Liver (tissue), 9 donors: Measurements from ENCODE around the gene BNC2. TPM values are rescaled to one million over a fixed set of nuclear protein-coding genes. Genes with fewer than 3 reads are reported as not detected.

Source experiments
- DNase-seq: peaks from one replicate; pipeline ENCODE4 v3.0.0-alpha.2; 2017; ENCODE audit warnings: low spot score
- H3K27ac ChIP-seq, 2 donors: one replicate each; pipeline ENCODE4 v1.7.0; 2013; ENCODE audit warnings: inconsistent platforms in 2 of 2, low read length in 2 of 2, control low read depth in 1 of 2, low read depth in 1 of 2, mild to moderate bottlenecking in 1 of 2
- H3K27me3 ChIP-seq, 4 donors: one replicate each; pipeline versions ENCODE4 v1.6.1 to v1.7.0; 2013; ENCODE audit warnings: low read length in 3 of 4, inconsistent platforms in 1 of 4, mild to moderate bottlenecking in 1 of 4, moderate library complexity in 1 of 4; ENCODE audit not compliant: control insufficient read depth in 4 of 4, insufficient read depth in 4 of 4
- H3K36me3 ChIP-seq, 4 donors: one replicate each; pipeline versions ENCODE4 v1.6.1 to v1.7.0; 2013; ENCODE audit warnings: low read length in 3 of 4, mild to moderate bottlenecking in 3 of 4, low read depth in 1 of 4, moderate library complexity in 1 of 4; ENCODE audit not compliant: control insufficient read depth in 4 of 4, insufficient read depth in 3 of 4
- H3K4me1 ChIP-seq, 4 donors: one replicate each; pipeline versions ENCODE4 v1.6.1 to v1.7.0; 2013; ENCODE audit warnings: low read length in 3 of 4, mild to moderate bottlenecking in 3 of 4, moderate library complexity in 1 of 4; ENCODE audit not compliant: control insufficient read depth in 4 of 4, insufficient read depth in 4 of 4
- H3K4me3 ChIP-seq, 3 donors: one replicate each; pipeline versions ENCODE4 v1.6.1 to v1.7.0; 2013; ENCODE audit warnings: low read length in 3 of 3, control low read depth in 1 of 3, low read depth in 1 of 3, mild to moderate bottlenecking in 1 of 3
- H3K9ac ChIP-seq, 2 donors: one replicate each; pipeline ENCODE4 v1.7.0; 2013; ENCODE audit warnings: low read length in 2 of 2, mild to moderate bottlenecking in 2 of 2, moderate library complexity in 2 of 2, control low read depth in 1 of 2, low read depth in 1 of 2
- H3K9me3 ChIP-seq, 4 donors: one replicate each; pipeline versions ENCODE4 v1.6.1 to v1.7.0; 2013; ENCODE audit warnings: low read length in 3 of 4; ENCODE audit not compliant: control insufficient read depth in 4 of 4
- EGR1 ChIP-seq, 2 donors: IDR thresholded peaks; 2 replicates each; pipeline ENCODE4 v1.6.1; 2016 to 2018; ENCODE audit warnings: antibody characterized with exemption in 2 of 2, low read depth in 2 of 2
- FOXA1 ChIP-seq: IDR thresholded peaks from 2 replicates; pipeline ENCODE4 v1.6.1; 2016; ENCODE audit warnings: antibody characterized with exemption
- FOXA2 ChIP-seq: IDR thresholded peaks from 2 replicates; pipeline ENCODE4 v1.6.1; 2016; ENCODE audit warnings: antibody characterized with exemption
- GABPA ChIP-seq, 2 donors: IDR thresholded peaks in 1 of 2; conservative IDR thresholded peaks in 1 of 2; 2 replicates each; pipeline ENCODE4 v1.6.1; 2016; ENCODE audit warnings: antibody characterized with exemption in 2 of 2, mild to moderate bottlenecking in 1 of 2, moderate library complexity in 1 of 2
- HNF4A ChIP-seq, 2 donors: conservative IDR thresholded peaks; 2 replicates each; pipeline ENCODE4 v1.6.1; 2016; ENCODE audit warnings: antibody characterized with exemption in 2 of 2, mild to moderate bottlenecking in 2 of 2
- HNF4G ChIP-seq: IDR thresholded peaks from 2 replicates; pipeline ENCODE4 v1.6.1; 2016; ENCODE audit warnings: antibody characterized with exemption
- JUND ChIP-seq, 2 donors: IDR thresholded peaks; 2 replicates each; pipeline ENCODE4 v1.6.1; 2016; ENCODE audit warnings: antibody characterized with exemption in 2 of 2
- NR2F2 ChIP-seq: IDR thresholded peaks from 2 replicates; pipeline ENCODE4 v1.6.1; 2016; ENCODE audit warnings: antibody characterized with exemption
- RAD21 ChIP-seq, 2 donors: IDR thresholded peaks; 2 replicates each; pipeline ENCODE4 v1.6.1; 2016; ENCODE audit warnings: antibody characterized with exemption in 2 of 2, mild to moderate bottlenecking in 2 of 2
- REST ChIP-seq: IDR thresholded peaks from 2 replicates; pipeline ENCODE4 v1.6.1; 2016; ENCODE audit warnings: antibody characterized with exemption, mild to moderate bottlenecking
- SP1 ChIP-seq: IDR thresholded peaks from 2 replicates; pipeline ENCODE4 v1.6.1; 2018; ENCODE audit warnings: antibody characterized with exemption, mild to moderate bottlenecking
- TAF1 ChIP-seq: conservative IDR thresholded peaks from 2 replicates; pipeline ENCODE4 v1.6.1; 2016; ENCODE audit warnings: antibody characterized with exemption, mild to moderate bottlenecking
- YY1 ChIP-seq: IDR thresholded peaks from 2 replicates; pipeline ENCODE4 v1.6.1; 2016; ENCODE audit warnings: antibody characterized with exemption, mild to moderate bottlenecking
- ZBTB33 ChIP-seq: IDR thresholded peaks from 2 replicates; pipeline ENCODE4 v1.6.1; 2016; ENCODE audit warnings: antibody characterized with exemption
- WGBS: extraction: QIAGEN DNeasy Blood & Tissue Kit; methylation state at CpG from one replicate; pipeline ENCODE4 v1.1.7; 2013; 5-methylcytosine and 5-hydroxymethylcytosine counted together
- polyA plus RNA-seq, 2 donors: library from polyadenylated mRNA; stranded (reverse) in 1 of 2; unstranded in 1 of 2; fragments of 200-250 nt in 1 of 2; fragments of >200 nt in 1 of 2; fragmentation: Nextera tagmentation in 1 of 2; extraction: Ambion mirVana in 1 of 2; gene quantifications; one replicate each; pipeline versions ENCODE4 v1.2.1 to v1.2.3, GENCODE V29; 2013 to 2015
- total RNA-seq, 2 donors: library from RNA; depleted of rRNA; stranded (reverse); fragments of >200 nt; gene quantifications; one replicate each; pipeline ENCODE4 v1.2.3, GENCODE V29; 2014
- TF ChIP-seq, protein P1 (sequence below): IDR thresholded peaks from 2 replicates; pipeline ENCODE4 v1.6.1; 2016; ENCODE audit warnings: antibody characterized with exemption
- TF ChIP-seq, protein P2 (sequence below): IDR thresholded peaks from 2 replicates; pipeline ENCODE4 v1.6.1; 2016; ENCODE audit warnings: antibody characterized with exemption
- TF ChIP-seq, protein P3 (sequence below): fragments of 150-350 bp; IDR thresholded peaks from 2 replicates; pipeline ENCODE4 v1.5.1; 2017; ENCODE audit warnings: improper control_type of control experiment, low read depth, low read length; ENCODE audit not compliant: missing input control
- donor health status: healthy.
- donor health status: healthy.
- donor health status: healthy.
- donor health status: healthy.
- donor health status: healthy.

Gene BNC2
- total and polyA plus RNA-seq, 4 donors, result 0.07 to 0.67 (median 0.08) TPM

- TF ChIP-seq GABPA (IDR thresholded peaks at IDR 0.05 in 1 of 2, conservative IDR thresholded peaks at IDR 0.05 in 1 of 2), result no peak
- no peak for TF ChIP-seq FOXA1
- TF ChIP-seq JUND (IDR thresholded peaks at IDR 0.05), result no peak
- no peak for TF ChIP-seq YY1
- TF ChIP-seq FOXA2, result no peak
- no peak for TF ChIP-seq EGR1 (IDR thresholded peaks at IDR 0.05; ENCODE audit: low read depth in 2 of 2)
- no peak for TF ChIP-seq NR2F2
- no peak for TF ChIP-seq HNF4A (conservative IDR thresholded peaks at IDR 0.05)
- no peak for TF ChIP-seq SP1
Observed at GRCh38 chr9:16816011-16816410, 54.5 kb downstream of the BNC2 start (continued).

- no peaks in the 10 kb centered on the region for H3K36me3 ChIP-seq
- H3K27ac ChIP-seq, result no peak overlapping the region
- peaks cover 0 to 2% (median 0%) of the 10 kb centered on the region in 4 donors for H3K27me3 ChIP-seq
- H3K9ac ChIP-seq, result no peak overlapping the region
- 48% methylated on average over 2 of the region's 2 CpGs for WGBS
- H3K4me3 ChIP-seq, result no peak overlapping the region
- no peaks in the 10 kb centered on the region for H3K4me1 ChIP-seq
- no peak for DNase-seq
- H3K9me3 ChIP-seq, result no peaks in the 10 kb centered on the region
- no peak for TF ChIP-seq YY1
- no peak for TF ChIP-seq RAD21 (IDR thresholded peaks at IDR 0.05)
Observed at GRCh38 chr9:16815079-16815478, 55.4 kb downstream of the BNC2 start.

DNA sequence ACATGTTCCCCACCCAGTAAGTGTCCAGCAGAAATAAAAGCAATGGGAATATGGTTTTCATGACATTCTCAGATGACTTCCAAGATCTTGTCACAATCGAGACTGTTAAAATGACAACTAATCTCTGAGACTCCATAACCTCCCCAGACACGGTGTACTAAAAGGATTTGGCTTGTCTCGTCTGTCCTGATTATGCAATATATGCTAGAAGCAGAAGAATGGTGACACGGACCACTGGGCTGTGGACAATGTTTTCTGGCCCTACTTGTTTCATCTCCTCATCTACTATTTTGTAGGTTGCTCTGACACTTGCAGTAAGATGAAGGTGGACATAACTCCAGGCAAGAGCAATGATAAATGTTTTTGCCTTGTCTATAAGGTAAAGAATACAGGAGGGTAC is 56.6 kb downstream of the BNC2 start:
- Histone ChIP-seq H3K9me3 (no peaks in the 10 kb centered on the region), H3K36me3 (no peaks in the 10 kb centered on the region), H3K9ac (no peak overlapping the region), H3K27me3 (peaks cover 0 to 2% (median 0%) of the 10 kb centered on the region in 4 donors), H3K27ac (no peak overlapping the region), H3K4me1 (no peaks in the 10 kb centered on the region), H3K4me3 (no peak overlapping the region)
- WGBS, result 62% methylated on average over 4 of the region's 4 CpGs
- TF ChIP-seq TAF1, result no peak
- no peak for TF ChIP-seq GABPA (IDR thresholded peaks at IDR 0.05 in 1 of 2, conservative IDR thresholded peaks at IDR 0.05 in 1 of 2)
- TF ChIP-seq HNF4A (conservative IDR thresholded peaks at IDR 0.05), result no peak
- TF ChIP-seq HNF4G, result no peak
- no peak for TF ChIP-seq NR2F2
- TF ChIP-seq, protein P1, sequence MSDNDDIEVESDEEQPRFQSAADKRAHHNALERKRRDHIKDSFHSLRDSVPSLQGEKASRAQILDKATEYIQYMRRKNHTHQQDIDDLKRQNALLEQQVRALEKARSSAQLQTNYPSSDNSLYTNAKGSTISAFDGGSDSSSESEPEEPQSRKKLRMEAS, result no peak
- TF ChIP-seq, protein P2, sequence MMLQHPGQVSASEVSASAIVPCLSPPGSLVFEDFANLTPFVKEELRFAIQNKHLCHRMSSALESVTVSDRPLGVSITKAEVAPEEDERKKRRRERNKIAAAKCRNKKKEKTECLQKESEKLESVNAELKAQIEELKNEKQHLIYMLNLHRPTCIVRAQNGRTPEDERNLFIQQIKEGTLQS, result no peak
- TF ChIP-seq JUND (IDR thresholded peaks at IDR 0.05), result no peak
- no peak for TF ChIP-seq SP1
- TF ChIP-seq EGR1 (IDR thresholded peaks at IDR 0.05; ENCODE audit: low read depth in 2 of 2), result no peak
- TF ChIP-seq, protein P3, sequence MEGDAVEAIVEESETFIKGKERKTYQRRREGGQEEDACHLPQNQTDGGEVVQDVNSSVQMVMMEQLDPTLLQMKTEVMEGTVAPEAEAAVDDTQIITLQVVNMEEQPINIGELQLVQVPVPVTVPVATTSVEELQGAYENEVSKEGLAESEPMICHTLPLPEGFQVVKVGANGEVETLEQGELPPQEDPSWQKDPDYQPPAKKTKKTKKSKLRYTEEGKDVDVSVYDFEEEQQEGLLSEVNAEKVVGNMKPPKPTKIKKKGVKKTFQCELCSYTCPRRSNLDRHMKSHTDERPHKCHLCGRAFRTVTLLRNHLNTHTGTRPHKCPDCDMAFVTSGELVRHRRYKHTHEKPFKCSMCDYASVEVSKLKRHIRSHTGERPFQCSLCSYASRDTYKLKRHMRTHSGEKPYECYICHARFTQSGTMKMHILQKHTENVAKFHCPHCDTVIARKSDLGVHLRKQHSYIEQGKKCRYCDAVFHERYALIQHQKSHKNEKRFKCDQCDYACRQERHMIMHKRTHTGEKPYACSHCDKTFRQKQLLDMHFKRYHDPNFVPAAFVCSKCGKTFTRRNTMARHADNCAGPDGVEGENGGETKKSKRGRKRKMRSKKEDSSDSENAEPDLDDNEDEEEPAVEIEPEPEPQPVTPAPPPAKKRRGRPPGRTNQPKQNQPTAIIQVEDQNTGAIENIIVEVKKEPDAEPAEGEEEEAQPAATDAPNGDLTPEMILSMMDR, result no peak
- no peak for TF ChIP-seq FOXA2
- TF ChIP-seq ZBTB33, result no peak
- TF ChIP-seq RAD21 (IDR thresholded peaks at IDR 0.05), result no peak
- no peak for TF ChIP-seq REST
- TF ChIP-seq FOXA1, result no peak
- no peak for TF ChIP-seq YY1
- no peak for DNase-seq
